ENCODE data around the gene PSMA2.

- TF ChIP-seq, protein P1, sequence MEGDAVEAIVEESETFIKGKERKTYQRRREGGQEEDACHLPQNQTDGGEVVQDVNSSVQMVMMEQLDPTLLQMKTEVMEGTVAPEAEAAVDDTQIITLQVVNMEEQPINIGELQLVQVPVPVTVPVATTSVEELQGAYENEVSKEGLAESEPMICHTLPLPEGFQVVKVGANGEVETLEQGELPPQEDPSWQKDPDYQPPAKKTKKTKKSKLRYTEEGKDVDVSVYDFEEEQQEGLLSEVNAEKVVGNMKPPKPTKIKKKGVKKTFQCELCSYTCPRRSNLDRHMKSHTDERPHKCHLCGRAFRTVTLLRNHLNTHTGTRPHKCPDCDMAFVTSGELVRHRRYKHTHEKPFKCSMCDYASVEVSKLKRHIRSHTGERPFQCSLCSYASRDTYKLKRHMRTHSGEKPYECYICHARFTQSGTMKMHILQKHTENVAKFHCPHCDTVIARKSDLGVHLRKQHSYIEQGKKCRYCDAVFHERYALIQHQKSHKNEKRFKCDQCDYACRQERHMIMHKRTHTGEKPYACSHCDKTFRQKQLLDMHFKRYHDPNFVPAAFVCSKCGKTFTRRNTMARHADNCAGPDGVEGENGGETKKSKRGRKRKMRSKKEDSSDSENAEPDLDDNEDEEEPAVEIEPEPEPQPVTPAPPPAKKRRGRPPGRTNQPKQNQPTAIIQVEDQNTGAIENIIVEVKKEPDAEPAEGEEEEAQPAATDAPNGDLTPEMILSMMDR (conservative IDR thresholded peaks at IDR 0.05), result no peak
- TF ChIP-seq EZH2 (IDR thresholded peaks at IDR 0.05; ENCODE audit: low read depth), result no peak
Measured at GRCh38 chr7:42964293-42964692, 32.3 kb upstream of the PSMA2 start.

Measured in PC-9 (cell line).